ENCODE results near the gene HOXA1. TPM values are rescaled to one million over a fixed set of nuclear protein-coding genes. Genes with fewer than 3 reads are reported as not detected.

HOXA1 gene
- total RNA-seq, 1 experiment from 2014 or later = 1.4 TPM

- H3K9ac ChIP-seq (ENCODE audit: low read length) = no peak overlapping the region
- H3K36me3 ChIP-seq (ENCODE audit: low read depth, low read length) = no peaks in the 10 kb centered on the region
- H2AFZ ChIP-seq (ENCODE audit: low read length) = peak overlapping the region; percentile 78; the same call in 1 of the 2 replicates
- ChIA-PET CTCF (no interaction called here), POLR2A (ENCODE audit: unreplicated experiment) (no interaction called here)
- TF ChIP-seq EZH2 (IDR thresholded peaks at IDR 0.05; ENCODE audit: low read length, unreplicated experiment) = no peak
- TF ChIP-seq EZH2phosphoT487 (IDR thresholded peaks at IDR 0.05; ENCODE audit: borderline replicate concordance, low read length) = no peak
- TF ChIP-seq CTCF (conservative IDR thresholded peaks at IDR 0.05; ENCODE audit: low read depth, low read length) = no peak
- H3K4me3 ChIP-seq (ENCODE audit: low read length) = peak overlapping the region; percentile 77
- H3K9me2 ChIP-seq (replicated peaks; ENCODE audit: low read length) = no peaks in the 10 kb centered on the region
- H3F3A ChIP-seq (ENCODE audit: low read length, unreplicated experiment) = no peaks in the 10 kb centered on the region
- H3K27me3 ChIP-seq (ENCODE audit: low read length) = no peaks in the 10 kb centered on the region
- no peaks in the 10 kb centered on the region for H3K9me3 ChIP-seq (ENCODE audit: low read length)
- DNase-seq = no peak
- BruUV-seq (replicated peaks) = TSS peak; percentile 32
- H3K79me2 ChIP-seq (ENCODE audit: low read length) = peaks cover 40% of the 10 kb centered on the region
- intact Hi-C loops (cut with micrococcal nuclease) = no loop called here
- no peak overlapping the region for H3K27ac ChIP-seq (ENCODE audit: low read length)
- peaks cover 29% of the 10 kb centered on the region for H3K4me1 ChIP-seq (ENCODE audit: insufficient read depth, low read length)
- peak overlapping the region; percentile 88 for H3K4me2 ChIP-seq (ENCODE audit: low read length)
- ATAC-seq = no peak
- H4K20me1 ChIP-seq (ENCODE audit: low read length) = no peaks in the 10 kb centered on the region
Observed at GRCh38 chr7:27128776-27129728, 33.3 kb upstream of the HOXA1 start.

DNA sequence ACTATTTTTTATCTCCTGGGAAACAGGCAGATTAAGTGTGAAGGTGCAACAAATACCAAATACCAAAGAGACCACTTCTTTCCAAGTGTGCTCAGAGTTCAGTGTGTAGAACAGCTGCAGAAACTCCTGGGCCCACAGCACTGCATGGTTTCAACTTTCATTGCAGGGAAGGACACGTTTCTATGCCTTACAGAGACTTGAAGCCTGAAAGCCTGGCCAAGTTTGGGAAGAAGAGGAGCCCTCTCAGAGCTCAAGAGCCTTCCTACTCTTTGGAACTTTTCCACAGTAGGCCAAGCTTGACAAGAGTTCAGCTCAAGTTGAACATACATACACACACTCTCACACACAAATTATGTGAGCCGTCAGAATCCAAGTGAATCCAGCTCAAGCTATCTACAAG is 32.2 kb upstream of the HOXA1 start:
- H3K4me2 ChIP-seq (ENCODE audit: low read length) = no peak overlapping the region
- H4K20me1 ChIP-seq (ENCODE audit: low read length) = no peaks in the 10 kb centered on the region
- no peaks in the 10 kb centered on the region for H3F3A ChIP-seq (ENCODE audit: low read length, unreplicated experiment)
- no peak for ATAC-seq
- peaks cover 19% of the 10 kb centered on the region for H3K4me1 ChIP-seq (ENCODE audit: insufficient read depth, low read length)
- ChIA-PET CTCF (interaction anchor here (0.6 kb wide), 1 partner anchor 78 kb away, joined by 3 read pairs; no protein-coding TSS in a partner anchor), POLR2A (ENCODE audit: unreplicated experiment) (no interaction called here)
- no peaks in the 10 kb centered on the region for H3K9me2 ChIP-seq (replicated peaks; ENCODE audit: low read length)
- peaks cover 31% of the 10 kb centered on the region for H3K79me2 ChIP-seq (ENCODE audit: low read length)
- no peaks in the 10 kb centered on the region for H3K9me3 ChIP-seq (ENCODE audit: low read length)
- no peak for TF ChIP-seq EZH2 (IDR thresholded peaks at IDR 0.05; ENCODE audit: low read length, unreplicated experiment)
- no peak for TF ChIP-seq EZH2phosphoT487 (IDR thresholded peaks at IDR 0.05; ENCODE audit: borderline replicate concordance, low read length)
- no peak for TF ChIP-seq CTCF (conservative IDR thresholded peaks at IDR 0.05; ENCODE audit: low read depth, low read length)
- intact Hi-C loops (cut with micrococcal nuclease) = no loop called here
- H3K27ac ChIP-seq (ENCODE audit: low read length) = no peak overlapping the region
- BruUV-seq (replicated peaks) = no TSS peak
- H3K27me3 ChIP-seq (ENCODE audit: low read length) = no peaks in the 10 kb centered on the region
- DNase-seq = no peak
- H3K9ac ChIP-seq (ENCODE audit: low read length) = no peak overlapping the region
- H3K4me3 ChIP-seq (ENCODE audit: low read length) = no peak overlapping the region
- H3K36me3 ChIP-seq (ENCODE audit: low read depth, low read length) = no peaks in the 10 kb centered on the region
- H2AFZ ChIP-seq (ENCODE audit: low read length) = no peak overlapping the region

Measured in PC-3 (cell line).